ENCODE measurements around the gene PYURF. TPM values are rescaled to one million over a fixed set of nuclear protein-coding genes. Genes with fewer than 3 reads are reported as not detected.

PYURF gene
- total RNA-seq, 4 donors from 2014 or later = 82.9 to 270 (median 140) TPM

- Histone ChIP-seq H3K27ac (no peak overlapping the region), H3K36me3 (no peaks in the 10 kb centered on the region), H3K4me3 (no peak overlapping the region), H3K27me3 (no peaks in the 10 kb centered on the region), H3K9me3 (no peaks in the 10 kb centered on the region), H3K4me1 (no peaks in the 10 kb centered on the region)
- TF ChIP-seq POLR2A (IDR thresholded peaks at IDR 0.05) = no peak
- TF ChIP-seq CTCF (IDR thresholded peaks at IDR 0.05) = no peak
- intact Hi-C loops (cut with DNase I; ENCODE audit: low total_unique reads) = loop anchor here (5.0 kb wide), 1 partner anchor 293 kb away; no protein-coding TSS in a partner anchor
- DNase-seq = no peak
Measured at GRCh38 chr4:88514557-88515511, 8.7 kb downstream of the PYURF start.

GRCh38 chr4:88511236-88511635 is 12.3 kb downstream of the PYURF start:
- no peak for DNase-seq
- Histone ChIP-seq H3K27ac (no peak overlapping the region), H3K4me1 (no peaks in the 10 kb centered on the region), H3K27me3 (no peaks in the 10 kb centered on the region), H3K36me3 (no peaks in the 10 kb centered on the region), H3K4me3 (no peak overlapping the region), H3K9me3 (no peaks in the 10 kb centered on the region)
- intact Hi-C loops (cut with DNase I; ENCODE audit: low total_unique reads) = no loop called here
- TF ChIP-seq POLR2A (IDR thresholded peaks at IDR 0.05) (no peak), CTCF (IDR thresholded peaks at IDR 0.05) (no peak)

- DNase-seq = no peak
- intact Hi-C loops (cut with DNase I; ENCODE audit: low total_unique reads) = no loop called here
- Histone ChIP-seq H3K27ac (no peak overlapping the region), H3K36me3 (no peaks in the 10 kb centered on the region), H3K27me3 (no peaks in the 10 kb centered on the region), H3K9me3 (no peaks in the 10 kb centered on the region), H3K4me1 (no peaks in the 10 kb centered on the region), H3K4me3 (no peak overlapping the region)
- no peak for TF ChIP-seq POLR2A (IDR thresholded peaks at IDR 0.05)
- no peak for TF ChIP-seq CTCF (IDR thresholded peaks at IDR 0.05)
Measured at GRCh38 chr4:88503344-88503743, 20.2 kb downstream of the PYURF start.

GRCh38 chr4:88497859-88498409 is 25.6 kb downstream of the PYURF start:
- DNase-seq = no peak
- no peaks in the 10 kb centered on the region for H3K36me3 ChIP-seq
- H3K4me1 ChIP-seq = no peaks in the 10 kb centered on the region
- no peaks in the 10 kb centered on the region for H3K27me3 ChIP-seq
- no peak overlapping the region for H3K4me3 ChIP-seq
- no peaks in the 10 kb centered on the region for H3K9me3 ChIP-seq
- TF ChIP-seq CTCF (IDR thresholded peaks at IDR 0.05) (no peak), POLR2A (IDR thresholded peaks at IDR 0.05) (no peak)
- intact Hi-C loops (cut with DNase I; ENCODE audit: low total_unique reads) = no loop called here
- H3K27ac ChIP-seq = no peak overlapping the region

GRCh38 chr4:88489100-88489761 is 34.3 kb downstream of the PYURF start:
- no peak for TF ChIP-seq POLR2A (IDR thresholded peaks at IDR 0.05)
- no peak for TF ChIP-seq CTCF (IDR thresholded peaks at IDR 0.05)
- Histone ChIP-seq H3K36me3 (no peaks in the 10 kb centered on the region), H3K9me3 (no peaks in the 10 kb centered on the region), H3K27ac (no peak overlapping the region), H3K4me3 (no peak overlapping the region), H3K27me3 (no peaks in the 10 kb centered on the region), H3K4me1 (no peaks in the 10 kb centered on the region)
- intact Hi-C loops (cut with DNase I; ENCODE audit: low total_unique reads) = no loop called here
- no peak for DNase-seq
